Transverse colon (tissue), 4 donors: ENCODE data around the gene SLC22A4.

Experiments used
- POLR2AphosphoS5 ChIP-seq, 3 donors: sonication (generic); formaldehyde crosslinking; IDR thresholded peaks; one replicate each; pipeline ENCODE4 v1.6.1; 2016; ENCODE audit warnings: antibody characterized with exemption in 3 of 3
- TF ChIP-seq, protein P1 (sequence below), 5 experiments: fragments of 200-600 bp in 3 of 5; fragments of 450-650 bp in 2 of 5; sonication (generic) in 3 of 5; IDR thresholded peaks; 1 replicate in 2 of 5; 2 replicates in 3 of 5; pipeline ENCODE4 v1.5.1; 2016 to 2017; ENCODE audit warnings: antibody characterized with exemption in 5 of 5, inconsistent platforms in 3 of 5, mild to moderate bottlenecking in 2 of 5, moderate library complexity in 1 of 5

DNA sequence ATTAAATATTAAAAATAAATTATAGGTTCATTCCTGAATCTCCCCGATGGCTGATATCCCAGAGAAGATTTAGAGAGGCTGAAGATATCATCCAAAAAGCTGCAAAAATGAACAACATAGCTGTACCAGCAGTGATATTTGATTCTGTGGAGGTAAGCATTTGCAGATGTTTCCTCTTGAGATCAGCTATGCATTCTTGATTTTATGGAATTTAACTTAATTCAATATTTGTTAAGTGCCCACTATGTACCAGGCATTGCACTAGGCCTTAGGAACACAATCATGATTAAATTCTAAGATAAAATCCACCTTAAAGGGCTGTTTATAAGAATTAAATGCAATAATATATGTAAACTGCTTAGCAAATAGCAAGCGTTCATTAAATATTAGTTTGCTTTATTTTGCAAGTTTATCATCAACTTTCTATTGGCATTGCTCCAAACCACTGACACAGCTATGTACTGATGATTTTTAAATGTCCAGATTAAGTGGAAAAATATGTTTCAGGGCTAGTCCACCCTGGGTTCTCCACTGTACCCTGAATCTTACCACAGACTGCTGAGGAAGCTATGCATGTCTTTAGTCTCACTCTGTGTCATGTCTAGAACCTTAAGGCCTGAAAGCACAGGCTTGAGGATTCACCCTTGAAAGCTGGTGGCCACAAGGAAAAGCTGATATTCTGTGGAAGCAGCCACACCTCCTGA is 33.2 kb downstream of the SLC22A4 start:
- TF ChIP-seq, protein P1, sequence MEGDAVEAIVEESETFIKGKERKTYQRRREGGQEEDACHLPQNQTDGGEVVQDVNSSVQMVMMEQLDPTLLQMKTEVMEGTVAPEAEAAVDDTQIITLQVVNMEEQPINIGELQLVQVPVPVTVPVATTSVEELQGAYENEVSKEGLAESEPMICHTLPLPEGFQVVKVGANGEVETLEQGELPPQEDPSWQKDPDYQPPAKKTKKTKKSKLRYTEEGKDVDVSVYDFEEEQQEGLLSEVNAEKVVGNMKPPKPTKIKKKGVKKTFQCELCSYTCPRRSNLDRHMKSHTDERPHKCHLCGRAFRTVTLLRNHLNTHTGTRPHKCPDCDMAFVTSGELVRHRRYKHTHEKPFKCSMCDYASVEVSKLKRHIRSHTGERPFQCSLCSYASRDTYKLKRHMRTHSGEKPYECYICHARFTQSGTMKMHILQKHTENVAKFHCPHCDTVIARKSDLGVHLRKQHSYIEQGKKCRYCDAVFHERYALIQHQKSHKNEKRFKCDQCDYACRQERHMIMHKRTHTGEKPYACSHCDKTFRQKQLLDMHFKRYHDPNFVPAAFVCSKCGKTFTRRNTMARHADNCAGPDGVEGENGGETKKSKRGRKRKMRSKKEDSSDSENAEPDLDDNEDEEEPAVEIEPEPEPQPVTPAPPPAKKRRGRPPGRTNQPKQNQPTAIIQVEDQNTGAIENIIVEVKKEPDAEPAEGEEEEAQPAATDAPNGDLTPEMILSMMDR (IDR thresholded peaks at IDR 0.05) = no peak
- TF ChIP-seq POLR2AphosphoS5 (IDR thresholded peaks at IDR 0.05) = no peak
